Activated CD4-positive, alpha-beta memory T cell treated with anti-CD3 and anti-CD28 coated beads, Interleukin-2, amount 10 ng/mL, durations not matched to agents 7 days and 5 days (primary cell): Measurements from ENCODE around the gene SPATA24. TPM values are rescaled to one million over a fixed set of nuclear protein-coding genes. Genes with fewer than 3 reads are reported as not detected.
"Not testable (repeated sequence)": the region's sequence is repeated elsewhere in the genome, so short reads cannot be mapped to it uniquely, and the experiment has no call there.

ENCODE experiments used
- CTCF ChIA-PET: fragments of 350-600 bp; sonication (Branson Sonifier 250); formaldehyde crosslinking; loops from one replicate; lab custom pipeline; 2021; ENCODE audit warnings: antibody characterized with exemption, inconsistent platforms; lab: Charles Lee
- POLR2A ChIA-PET: fragments of 350-600 bp; sonication (Branson Sonifier 250); formaldehyde crosslinking; loops from one replicate; lab custom pipeline; 2021; ENCODE audit warnings: antibody characterized with exemption; lab: Charles Lee
- DNase-seq: peaks from one replicate; pipeline ENCODE4 v3.0.0-alpha.2; 2020
- H3K27ac Mint-ChIP-seq: one replicate; pipeline ENCODE4 v1.8.0; 2021; ENCODE audit warnings: mild to moderate bottlenecking, mixed read lengths
- H3K27me3 Mint-ChIP-seq: one replicate; pipeline ENCODE4 v1.8.0; 2021; ENCODE audit warnings: mixed read lengths
- H3K36me3 Mint-ChIP-seq: one replicate; pipeline ENCODE4 v1.8.0; 2021; ENCODE audit warnings: low read depth, mixed read lengths
- H3K4me1 Mint-ChIP-seq: one replicate; pipeline ENCODE4 v1.8.0; 2021; ENCODE audit warnings: mixed read lengths
- H3K4me3 Mint-ChIP-seq: one replicate; pipeline ENCODE4 v1.8.0; 2021; ENCODE audit warnings: mild to moderate bottlenecking, mixed read lengths
- H3K9me3 Mint-ChIP-seq: one replicate; pipeline ENCODE4 v1.8.0; 2021; ENCODE audit warnings: mixed read lengths
- total RNA-seq, 2 experiments: library from RNA; stranded (reverse); gene quantifications; one replicate each; pipeline ENCODE4 v1.2.3, GENCODE V29; 2021

Gene SPATA24
- total RNA-seq, 2 experiments from 2014 or later = 9.4 to 9.5 TPM

DNA sequence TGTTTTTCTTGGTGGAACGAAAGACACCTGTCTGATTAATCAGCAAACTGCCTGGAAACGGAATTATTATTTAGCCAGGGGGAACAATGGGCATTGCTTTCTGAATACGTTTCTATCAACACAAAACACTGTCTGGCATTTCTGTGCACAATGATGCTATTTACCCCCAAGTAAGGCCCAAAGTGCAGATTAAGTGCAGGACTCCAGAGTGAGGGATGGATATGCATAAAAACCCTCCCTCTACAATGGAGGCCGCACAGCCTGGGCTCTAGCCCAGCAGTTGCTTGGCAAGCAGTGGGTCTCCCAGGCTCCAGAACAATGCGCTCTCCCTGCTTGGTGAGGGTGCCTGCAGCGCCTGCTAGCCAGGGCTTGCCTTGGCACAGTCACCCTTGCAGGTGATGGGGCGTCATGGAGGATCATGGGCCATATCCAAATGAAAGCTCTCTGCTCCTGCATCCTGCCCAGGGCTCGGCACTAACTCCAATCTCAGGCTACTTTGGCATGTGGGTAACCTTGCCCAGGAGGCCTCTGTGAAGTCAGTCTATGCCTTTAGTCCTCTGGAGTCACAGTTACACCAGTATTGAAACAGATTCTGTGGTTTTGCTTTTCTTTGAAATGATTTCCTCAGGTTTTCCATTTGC is 11.5 kb upstream of the SPATA24 start:
- CTCF ChIA-PET = interaction anchor here (0.6 to 3.2 kb wide), 17 partner anchors 9 to 849 kb away, joined by 3 to 20 read pairs (median 4); partner anchors contain the start of gene SPATA24
- H3K36me3 Mint-ChIP-seq = peaks cover 32% of the 10 kb centered on the region
- H3K9me3 Mint-ChIP-seq = no peaks in the 10 kb centered on the region
- H3K4me3 Mint-ChIP-seq = peak overlapping the region; percentile 33
- H3K4me1 Mint-ChIP-seq = peaks cover 77% of the 10 kb centered on the region
- peak overlapping the region; percentile 93 for H3K27ac Mint-ChIP-seq
- DNase-seq = peak; percentile 59
- H3K27me3 Mint-ChIP-seq = no peaks in the 10 kb centered on the region
- POLR2A ChIA-PET = interaction anchor here (0.8 to 11.1 kb wide), 24 partner anchors 11 to 872 kb away, joined by 3 to 137 read pairs (median 5); partner anchors contain the start of genes ETF1, HSPA9, MATR3 and MZB1

DNA sequence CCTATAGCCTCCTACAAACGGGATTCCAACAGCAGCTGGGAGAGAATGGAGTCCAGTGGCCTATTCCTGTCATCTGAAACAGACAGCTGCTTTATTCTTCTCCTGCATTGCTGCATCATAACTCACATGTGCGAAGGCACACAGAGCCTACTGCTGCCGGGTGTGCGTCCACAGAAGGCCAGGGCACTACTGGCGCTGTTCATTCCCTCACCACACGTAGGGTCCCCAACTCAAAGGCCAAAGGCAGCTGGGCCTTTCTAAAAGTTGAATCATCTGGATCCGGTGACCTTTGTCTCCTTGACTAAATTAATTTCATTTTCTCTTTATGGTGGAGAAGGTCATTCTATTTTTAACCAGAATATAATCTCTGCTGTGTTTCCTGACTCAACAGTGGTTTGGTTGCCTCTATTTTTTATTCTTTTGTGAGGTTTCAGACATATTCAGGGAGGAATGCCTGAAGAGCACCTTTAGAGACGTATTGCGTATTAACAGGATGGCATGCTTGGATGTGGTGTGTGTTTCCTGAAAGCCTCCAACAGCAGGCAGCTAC is 10.8 kb upstream of the SPATA24 start:
- Mint-ChIP-seq H3K4me3 (peak overlapping the region; percentile 31), H3K36me3 (peaks cover 32% of the 10 kb centered on the region), H3K4me1 (peaks cover 71% of the 10 kb centered on the region), H3K27ac (peak overlapping the region; percentile 93), H3K9me3 (no peaks in the 10 kb centered on the region), H3K27me3 (no peaks in the 10 kb centered on the region)
- ChIA-PET CTCF (interaction anchor here (0.9 to 3.2 kb wide), 12 partner anchors 8 to 361 kb away, joined by 3 to 20 read pairs (median 5); partner anchors contain the start of gene SPATA24), POLR2A (interaction anchor here (0.8 to 11.1 kb wide), 24 partner anchors 9 to 871 kb away, joined by 3 to 137 read pairs (median 5); partner anchors contain the start of genes DNAJC18, ETF1, HSPA9 and MATR3)
- DNase-seq = no peak

DNA sequence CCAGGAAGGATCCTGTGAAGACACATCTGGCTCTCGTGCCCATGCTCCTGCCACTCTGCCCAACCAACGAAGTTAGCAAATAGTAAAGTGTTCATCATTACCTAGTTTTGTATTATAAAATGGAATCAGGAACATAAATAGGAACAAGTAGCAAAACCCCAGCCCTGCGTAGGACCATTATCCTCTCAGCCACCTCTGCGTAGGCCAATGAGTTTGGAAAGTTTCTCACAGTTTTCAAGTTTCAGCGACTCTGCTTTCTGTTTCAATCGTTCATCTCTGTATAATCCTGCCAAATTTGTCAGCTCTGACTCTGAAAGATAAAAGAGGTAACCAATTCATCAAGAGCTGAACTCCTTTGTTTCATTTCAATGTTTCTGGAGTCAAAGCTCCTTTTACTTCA is 10.1 kb upstream of the SPATA24 start:
- Mint-ChIP-seq H3K4me3 (peak overlapping the region; percentile 43), H3K27ac (peak overlapping the region; percentile 93), H3K36me3 (peaks cover 30% of the 10 kb centered on the region), H3K9me3 (no peaks in the 10 kb centered on the region), H3K27me3 (no peaks in the 10 kb centered on the region), H3K4me1 (peaks cover 67% of the 10 kb centered on the region)
- CTCF ChIA-PET = interaction anchor here (0.6 to 3.2 kb wide), 11 partner anchors 7 to 362 kb away, joined by 3 to 20 read pairs (median 4); partner anchors contain the start of gene SPATA24
- POLR2A ChIA-PET = interaction anchor here (0.9 to 11.1 kb wide), 18 partner anchors 9 to 839 kb away, joined by 3 to 137 read pairs (median 5); partner anchors contain the start of genes DNAJC18, HSPA9, MATR3 and MZB1
- DNase-seq = no peak

DNA sequence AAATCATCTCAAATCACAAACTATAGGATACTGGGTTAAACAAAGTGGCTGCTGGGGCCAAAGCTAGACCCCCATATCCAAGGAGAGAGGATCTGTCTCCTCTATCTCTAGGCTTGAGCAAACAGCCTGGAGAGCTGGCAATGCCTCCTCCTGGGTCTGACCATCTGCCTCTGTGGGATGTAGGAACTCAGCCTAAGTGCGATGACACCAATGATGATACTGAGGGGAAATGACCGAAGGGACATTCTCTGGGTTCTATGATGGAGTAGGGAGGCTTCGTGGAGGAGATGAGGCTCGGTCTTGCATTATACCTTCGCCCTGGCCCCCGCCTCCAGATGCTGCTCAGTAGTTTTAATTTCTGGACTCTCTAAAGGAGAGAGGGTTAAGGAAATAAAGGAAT is 9.3 kb upstream of the SPATA24 start:
- H3K9me3 Mint-ChIP-seq = no peaks in the 10 kb centered on the region
- peaks cover 23% of the 10 kb centered on the region for H3K36me3 Mint-ChIP-seq
- peaks cover 59% of the 10 kb centered on the region for H3K4me1 Mint-ChIP-seq
- ChIA-PET POLR2A (interaction anchor here (1.3 to 11.1 kb wide), 7 partner anchors 9 to 68 kb away, joined by 3 to 137 read pairs (median 10); partner anchors contain the start of genes DNAJC18, MZB1, SPATA24 and STING1), CTCF (interaction anchor here (0.8 kb wide), 1 partner anchor 11 kb away, joined by 3 read pairs; no protein-coding TSS in a partner anchor)
- no peak overlapping the region for H3K4me3 Mint-ChIP-seq
- peak overlapping the region; percentile 93 for H3K27ac Mint-ChIP-seq
- DNase-seq = no peak
- no peaks in the 10 kb centered on the region for H3K27me3 Mint-ChIP-seq

DNA sequence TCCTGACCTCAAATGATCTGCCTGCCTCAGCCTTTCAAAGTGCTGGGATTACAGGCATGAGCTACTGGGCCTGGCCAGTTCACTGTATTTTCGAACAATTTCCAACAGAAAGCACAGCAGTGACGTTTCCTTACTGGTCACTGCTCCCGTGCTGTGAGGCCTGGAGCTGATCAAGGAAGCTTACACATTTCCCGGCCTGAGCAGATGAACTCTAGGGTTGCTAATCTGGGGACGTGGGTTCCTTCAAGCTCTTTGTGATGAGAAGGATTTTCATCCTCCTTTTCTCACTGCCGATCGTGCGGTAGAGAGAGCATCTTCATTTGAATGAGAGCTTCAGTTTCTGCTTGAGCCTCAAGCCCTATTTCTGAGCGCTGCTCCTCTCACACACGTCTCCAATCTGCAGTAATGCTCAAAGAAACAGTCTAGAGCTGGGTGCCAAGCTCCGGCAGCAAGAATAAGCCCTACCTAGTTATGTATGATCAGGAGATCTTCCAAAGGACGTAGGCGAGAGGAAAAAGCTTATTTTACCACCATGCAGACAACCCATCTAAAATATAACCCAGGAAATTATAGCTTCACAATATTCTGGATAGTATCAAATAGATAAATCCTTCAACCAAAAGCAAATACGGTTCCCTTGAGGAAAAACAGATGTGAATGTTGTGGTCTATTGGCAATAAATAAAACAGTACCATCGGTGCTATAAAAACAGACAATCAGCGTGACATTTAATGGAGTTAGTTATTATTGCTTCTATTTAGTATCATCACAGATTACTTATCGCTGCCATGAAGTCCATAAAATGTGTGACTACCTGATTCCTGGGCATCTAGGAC is 7.3 kb upstream of the SPATA24 start:
- Mint-ChIP-seq H3K4me3 (no peak overlapping the region), H3K27me3 (no peaks in the 10 kb centered on the region), H3K27ac (no peak overlapping the region), H3K36me3 (peaks cover 25% of the 10 kb centered on the region), H3K9me3 (no peaks in the 10 kb centered on the region), H3K4me1 (peaks cover 52% of the 10 kb centered on the region)
- ChIA-PET CTCF (interaction anchor here (0.7 to 1.5 kb wide), 6 partner anchors 8 to 106 kb away, joined by 3 to 8 read pairs (median 4); partner anchors contain the start of gene SPATA24), POLR2A (interaction anchor here (1.0 to 2.2 kb wide), 4 partner anchors 8 to 117 kb away, joined by 3 to 6 read pairs (median 4); no protein-coding TSS in a partner anchor)
- DNase-seq = no peak

DNA sequence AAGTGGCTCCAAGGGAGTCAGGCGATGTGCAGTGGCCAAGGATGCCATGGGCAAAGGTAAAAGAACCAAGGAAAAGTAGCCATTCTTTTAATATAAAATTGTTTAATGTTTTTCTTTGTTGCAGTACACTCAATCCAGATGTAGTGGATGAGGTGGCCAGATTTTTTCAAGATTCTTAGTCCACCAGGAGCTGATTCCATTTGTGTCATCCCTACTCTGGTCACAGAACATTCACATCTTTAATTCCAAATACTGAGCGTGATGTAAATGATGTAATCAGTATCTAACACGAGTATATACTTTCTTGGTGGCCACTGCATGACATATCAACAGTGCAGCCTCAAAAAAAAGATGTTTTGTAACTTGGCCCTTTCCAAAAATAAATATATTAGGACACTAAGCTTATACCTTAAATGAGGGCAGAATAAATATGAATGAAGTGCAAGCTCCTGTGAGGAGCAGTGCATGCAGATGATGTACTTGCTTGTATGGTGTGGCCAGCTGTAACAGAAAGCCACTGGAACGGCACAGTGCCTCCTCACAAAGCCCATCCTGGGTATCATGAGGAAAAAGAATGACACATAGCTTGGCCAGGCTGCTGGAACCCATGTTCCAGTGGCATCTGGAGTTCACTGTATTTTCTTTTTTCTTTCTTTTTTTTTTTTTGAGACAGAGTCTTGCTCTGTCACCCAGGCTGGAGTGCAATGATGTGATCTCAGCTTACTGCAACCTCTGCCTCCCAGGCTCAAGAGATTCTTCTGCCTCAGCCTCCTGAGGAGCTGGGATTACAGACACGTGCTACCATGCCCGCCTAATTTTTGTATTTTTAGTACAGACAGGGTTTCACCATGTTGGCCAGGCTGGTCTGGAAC is 6.5 kb upstream of the SPATA24 start:
- H3K27me3 Mint-ChIP-seq = no peaks in the 10 kb centered on the region
- no peak for DNase-seq
- POLR2A ChIA-PET = interaction anchor here (1.1 to 2.2 kb wide), 4 partner anchors 27 to 116 kb away, joined by 3 to 6 read pairs (median 4); partner anchors contain the start of gene PAIP2
- CTCF ChIA-PET = interaction anchor here (1.1 to 1.5 kb wide), 4 partner anchors 11 to 103 kb away, joined by 3 to 8 read pairs (median 4); no protein-coding TSS in a partner anchor
- H3K27ac Mint-ChIP-seq = no peak overlapping the region
- H3K9me3 Mint-ChIP-seq = no peaks in the 10 kb centered on the region
- no peak overlapping the region for H3K4me3 Mint-ChIP-seq
- peaks cover 21% of the 10 kb centered on the region for H3K36me3 Mint-ChIP-seq
- peaks cover 43% of the 10 kb centered on the region for H3K4me1 Mint-ChIP-seq

DNA sequence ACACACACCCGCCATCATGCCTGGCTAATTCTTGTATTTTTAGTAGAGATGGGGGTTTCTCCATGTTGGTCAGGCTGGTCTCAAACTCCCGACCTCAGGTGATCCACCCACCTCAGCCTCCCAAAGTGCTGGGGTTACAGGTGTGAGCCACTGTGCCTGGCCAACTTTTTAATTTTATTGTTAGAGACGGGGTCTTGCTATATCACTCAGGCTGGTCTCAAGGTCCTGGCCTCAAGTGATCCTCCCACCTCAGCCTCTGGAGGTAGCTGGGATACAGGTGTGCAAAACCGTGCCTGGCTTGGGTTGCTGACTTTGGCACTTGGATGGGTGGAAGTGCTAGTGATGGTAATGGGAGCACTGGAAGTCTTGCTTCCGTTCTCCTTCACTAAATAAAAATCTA is 5.2 kb upstream of the SPATA24 start:
- Mint-ChIP-seq H3K4me1 (peaks cover 39% of the 10 kb centered on the region), H3K36me3 (peaks cover 21% of the 10 kb centered on the region)
- POLR2A ChIA-PET = interaction anchor here (2.2 to 11.0 kb wide), 2 partner anchors 8 to 103 kb away, joined by 6 to 137 read pairs; no protein-coding TSS in a partner anchor
- not testable (repeated sequence) for H3K27me3 Mint-ChIP-seq, DNase-seq, H3K4me3 Mint-ChIP-seq, H3K27ac Mint-ChIP-seq, H3K9me3 Mint-ChIP-seq
- CTCF ChIA-PET = interaction anchor here (0.6 to 1.4 kb wide), 3 partner anchors 12 to 224 kb away, joined by 3 to 5 read pairs (median 3); no protein-coding TSS in a partner anchor

DNA sequence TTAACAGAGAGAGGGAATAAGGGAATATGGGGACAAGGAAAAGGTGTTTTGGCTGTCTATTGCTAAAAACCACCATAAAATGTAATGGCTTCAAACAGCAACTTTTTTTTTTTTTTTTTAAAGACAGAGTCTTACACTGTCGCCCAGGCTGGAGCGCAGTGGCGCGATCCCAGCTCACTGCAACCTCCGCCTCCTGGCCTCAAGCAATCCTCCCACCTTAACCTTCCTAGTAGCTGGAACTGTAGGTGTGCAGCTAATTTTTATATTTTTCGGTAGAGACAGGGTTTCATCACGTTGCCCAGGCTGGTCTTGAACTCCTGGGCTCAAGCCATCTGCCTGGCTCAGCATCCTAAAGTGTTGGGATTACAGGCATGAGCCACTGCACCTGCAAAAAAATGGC is 4.3 kb upstream of the SPATA24 start:
- no peak for DNase-seq
- Mint-ChIP-seq H3K27ac (no peak overlapping the region), H3K9me3 (no peaks in the 10 kb centered on the region), H3K36me3 (peaks cover 16% of the 10 kb centered on the region), H3K4me3 (no peak overlapping the region), H3K4me1 (peaks cover 38% of the 10 kb centered on the region), H3K27me3 (no peaks in the 10 kb centered on the region)
- POLR2A ChIA-PET = interaction anchor here (1.7 to 11.0 kb wide), 3 partner anchors 9 to 153 kb away, joined by 4 to 137 read pairs (median 63); partner anchors contain the start of genes MZB1 and UBE2D2
- CTCF ChIA-PET = no interaction called here

DNA sequence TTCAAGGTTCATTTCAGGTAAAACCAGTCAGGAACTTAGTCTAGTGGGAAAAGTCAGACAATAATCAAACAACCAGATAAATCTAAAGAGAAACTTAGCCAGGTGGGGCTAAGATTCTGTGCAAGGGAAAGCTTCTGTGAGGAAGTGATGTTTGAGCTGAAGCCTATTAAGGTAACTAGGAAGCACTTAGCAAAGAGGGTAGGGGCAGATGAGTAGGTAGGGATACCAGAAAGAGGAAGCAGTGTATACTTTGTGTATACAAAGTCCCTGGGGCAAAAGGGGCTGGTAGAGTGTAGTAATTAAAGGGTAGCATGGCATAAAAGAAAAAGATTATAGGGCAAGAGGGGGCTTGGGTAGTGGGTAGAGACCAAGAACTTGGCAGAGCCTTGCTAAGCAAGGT is 3.6 kb upstream of the SPATA24 start:
- Mint-ChIP-seq H3K27ac (no peak overlapping the region), H3K4me1 (peaks cover 38% of the 10 kb centered on the region), H3K9me3 (no peaks in the 10 kb centered on the region), H3K36me3 (peaks cover 11% of the 10 kb centered on the region), H3K27me3 (no peaks in the 10 kb centered on the region), H3K4me3 (no peak overlapping the region)
- DNase-seq = no peak
- ChIA-PET CTCF (interaction anchor here (2.1 kb wide), 1 partner anchor 11 kb away, joined by 4 read pairs; no protein-coding TSS in a partner anchor), POLR2A (interaction anchor here (1.4 to 11.0 kb wide), 5 partner anchors 10 to 155 kb away, joined by 3 to 137 read pairs (median 4); partner anchors contain the start of genes MATR3, MZB1 and UBE2D2)

DNA sequence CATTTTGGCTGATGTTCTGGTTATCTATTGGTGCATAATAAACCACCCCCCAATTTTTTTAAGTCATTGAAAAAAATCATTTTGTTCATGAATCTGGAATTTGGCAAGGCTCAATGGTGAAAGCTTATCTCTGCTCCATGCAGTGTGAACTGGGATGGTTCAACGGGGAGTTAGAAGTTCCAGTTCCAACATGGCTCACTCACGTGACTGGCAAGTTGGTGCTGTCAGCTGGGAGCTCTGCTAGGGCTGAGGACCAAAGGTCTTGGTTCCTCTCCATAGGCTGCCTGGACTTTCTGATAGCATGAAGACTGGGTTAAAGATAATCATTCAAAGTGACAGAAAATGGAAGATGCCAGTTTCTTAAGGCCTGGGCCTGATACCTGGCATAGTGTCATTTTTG is 3.1 kb upstream of the SPATA24 start:
- ChIA-PET POLR2A (interaction anchor here (1.4 to 11.0 kb wide), 6 partner anchors 11 to 156 kb away, joined by 3 to 137 read pairs (median 4); partner anchors contain the start of genes MATR3, MZB1, PAIP2 and UBE2D2), CTCF (interaction anchor here (1.5 to 2.2 kb wide), 4 partner anchors 8 to 108 kb away, joined by 4 to 7 read pairs (median 6); no protein-coding TSS in a partner anchor)
- Mint-ChIP-seq H3K4me1 (peaks cover 39% of the 10 kb centered on the region), H3K36me3 (peaks cover 9% of the 10 kb centered on the region), H3K4me3 (no peak overlapping the region), H3K27me3 (no peaks in the 10 kb centered on the region), H3K9me3 (no peaks in the 10 kb centered on the region), H3K27ac (no peak overlapping the region)
- no peak for DNase-seq

DNA sequence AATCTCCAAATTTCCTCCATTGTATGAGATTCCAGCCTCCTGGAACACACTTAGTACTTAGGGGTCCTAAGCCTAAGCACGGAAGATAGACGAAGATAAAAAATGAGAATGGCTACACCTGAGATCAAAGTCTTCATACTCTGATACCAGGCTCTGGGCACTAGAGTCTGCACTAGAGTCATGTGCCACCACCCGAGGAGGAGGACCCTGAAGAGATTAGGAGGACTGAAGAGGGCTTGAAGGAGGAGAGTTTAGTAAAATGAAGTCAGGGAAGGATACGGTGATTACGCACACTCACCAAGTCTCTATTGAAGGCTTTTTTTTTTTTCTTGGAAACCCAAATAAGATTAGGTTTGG is 573 bp upstream of the SPATA24 start:
- peaks cover 11% of the 10 kb centered on the region for H3K36me3 Mint-ChIP-seq
- POLR2A ChIA-PET = interaction anchor here (0.8 to 11.0 kb wide), 13 partner anchors 9 to 113 kb away, joined by 3 to 137 read pairs (median 5); partner anchors contain the start of genes DNAJC18, MATR3, MZB1 and PAIP2
- CTCF ChIA-PET = interaction anchor here (0.6 to 3.3 kb wide), 6 partner anchors 11 to 197 kb away, joined by 3 to 26 read pairs (median 6); partner anchors contain the start of gene MZB1
- peak overlapping the region; percentile 100 for H3K27ac Mint-ChIP-seq
- no peaks in the 10 kb centered on the region for H3K27me3 Mint-ChIP-seq
- peaks cover 39% of the 10 kb centered on the region for H3K4me1 Mint-ChIP-seq
- H3K9me3 Mint-ChIP-seq = no peaks in the 10 kb centered on the region
- no peak for DNase-seq
- H3K4me3 Mint-ChIP-seq = peak overlapping the region; percentile 96
